DLD1 (cell line): ENCODE data around the gene MORN4.
"Not testable (repeated sequence)": the region's sequence is repeated elsewhere in the genome, so short reads cannot be mapped to it uniquely, and the experiment has no call there.

Source experiments
- in situ Hi-C: cut with HindIII; loops from 2 replicates; pipeline ENCODE4 v1.10.0; 2017; ENCODE audit warnings: low sequenced_read_pairs

The MORN4 gene

GRCh38 chr10:97598407-97599271 lies 34.7 kb downstream of the MORN4 start:
- in situ Hi-C loops, result loop anchor here (10.0 kb wide), 1 partner anchor 64 kb away; no protein-coding TSS in a partner anchor

- in situ Hi-C loops, result loop anchor here (10.0 kb wide), 1 partner anchor 63 kb away; no protein-coding TSS in a partner anchor
These were observed 35.5 kb downstream of the MORN4 start for GRCh38 chr10:97597778-97598177.

- in situ Hi-C loops, result loop anchor here (10.0 kb wide), 1 partner anchor 62 kb away; no protein-coding TSS in a partner anchor
These were observed 36.9 kb downstream of the MORN4 start for GRCh38 chr10:97596101-97597082.

- in situ Hi-C loops, result loop anchor here (10.0 kb wide), 1 partner anchor 59 kb away; no protein-coding TSS in a partner anchor
These were observed 39.9 kb downstream of the MORN4 start for GRCh38 chr10:97593421-97593820.

GRCh38 chr10:97590748-97591495 lies 42.4 kb downstream of the MORN4 start:
- in situ Hi-C loops, result loop anchor here (10.0 kb wide), 1 partner anchor 56 kb away; no protein-coding TSS in a partner anchor

- in situ Hi-C loops, result loop anchor here (10.0 kb wide), 1 partner anchor 55 kb away; no protein-coding TSS in a partner anchor
These were observed 43.1 kb downstream of the MORN4 start for GRCh38 chr10:97590082-97590747.

- in situ Hi-C loops, result no loop called here
These were observed 43.8 kb downstream of the MORN4 start, which contains the start of gene C10orf62 for GRCh38 chr10:97589479-97589878. TSS of gene C10orf62 (plus strand) at chr10:97589721. CDS start at chr10:97589898, 177 bp downstream.

- in situ Hi-C loops, result no loop called here
These were observed 46.1 kb downstream of the MORN4 start for GRCh38 chr10:97587183-97587582.

GRCh38 chr10:97585439-97585811 lies 47.9 kb downstream of the MORN4 start:
- in situ Hi-C loops, result no loop called here

GRCh38 chr10:97584798-97585438 lies 48.4 kb downstream of the MORN4 start:
- in situ Hi-C loops, result no loop called here

GRCh38 chr10:97584060-97584797 lies 49.1 kb downstream of the MORN4 start, which contains the start of gene HOGA1:
TSS of gene HOGA1 (plus strand) at chr10:97584389. CDS start at chr10:97584704, 315 bp downstream.
- in situ Hi-C loops, result no loop called here

GRCh38 chr10:97583476-97583875 lies 49.8 kb downstream of the MORN4 start:
- in situ Hi-C loops, result no loop called here

- in situ Hi-C loops, result no loop called here
These were observed 51.1 kb downstream of the MORN4 start for GRCh38 chr10:97582169-97582568.

GRCh38 chr10:97580421-97581367 lies 52.6 kb downstream of the MORN4 start:
- in situ Hi-C loops, result no loop called here

- in situ Hi-C loops, result no loop called here
These were observed 55.0 kb downstream of the MORN4 start for GRCh38 chr10:97578171-97578844.

- in situ Hi-C loops, result no loop called here
These were observed 55.6 kb downstream of the MORN4 start for GRCh38 chr10:97577701-97578100.

GRCh38 chr10:97576487-97576886 lies 56.8 kb downstream of the MORN4 start:
- in situ Hi-C loops, result not testable (repeated sequence)
